ENCODE results near the gene COL6A1.

The COL6A1 gene

GRCh38 chr21:45981151-45982091 lies at the start of gene COL6A1:
COL6A1 (plus strand) TSS chr21:45981770; CDS start chr21:45981851, 81 bp downstream.
- peak; percentile 42 for DNase-seq

GRCh38 chr21:45932922-45933502 lies 48.6 kb upstream of the COL6A1 start:
- peak; percentile 50 for DNase-seq

- no peak for DNase-seq
These were observed 47.5 kb upstream of the COL6A1 start for GRCh38 chr21:45934085-45934484.

GRCh38 chr21:45934554-45934953 lies 47.0 kb upstream of the COL6A1 start:
- DNase-seq: no peak

GRCh38 chr21:45935628-45936027 lies 45.9 kb upstream of the COL6A1 start:
- DNase-seq: no peak

- DNase-seq: no peak
These were observed 43.7 kb upstream of the COL6A1 start for GRCh38 chr21:45937721-45938452.

- DNase-seq: no peak
These were observed 43.2 kb upstream of the COL6A1 start for GRCh38 chr21:45938453-45938755.

- DNase-seq: no peak
These were observed 42.6 kb upstream of the COL6A1 start for GRCh38 chr21:45938811-45939520.

- DNase-seq: no peak
These were observed 42.0 kb upstream of the COL6A1 start for GRCh38 chr21:45939521-45940045.

- DNase-seq: no peak
These were observed 41.5 kb upstream of the COL6A1 start for GRCh38 chr21:45940091-45940490.

GRCh38 chr21:45940621-45941337 lies 40.8 kb upstream of the COL6A1 start:
- no peak for DNase-seq

GRCh38 chr21:45941338-45941710 lies 40.2 kb upstream of the COL6A1 start:
- no peak for DNase-seq

GRCh38 chr21:45941717-45942546 lies 39.6 kb upstream of the COL6A1 start:
- DNase-seq: no peak

- DNase-seq: no peak
These were observed 38.6 kb upstream of the COL6A1 start for GRCh38 chr21:45942755-45943629.

- no peak for DNase-seq
These were observed 37.7 kb upstream of the COL6A1 start for GRCh38 chr21:45943630-45944540.

GRCh38 chr21:45944601-45945000 lies 37.0 kb upstream of the COL6A1 start:
- no peak for DNase-seq

- DNase-seq: no peak
These were observed 36.3 kb upstream of the COL6A1 start for GRCh38 chr21:45945066-45945867.

- DNase-seq: no peak
These were observed 35.7 kb upstream of the COL6A1 start for GRCh38 chr21:45945868-45946210.

Measured in activated CD4-positive, alpha-beta T cell treated with anti-CD3 and anti-CD28 coated beads, Interleukin-2, Interleukin-6, amounts not matched to agents 100 ng/mL and 50 ng/mL, durations not matched to agents 16 hours and 8 hours (primary cell).